SK-N-MC (cell line): ENCODE results near the gene TBP.

Experiments used
- EZH2 ChIP-seq: fragments of 200-600 bp; sonication (generic); IDR thresholded peaks from one replicate; pipeline ENCODE4 v1.6.1; 2017; ENCODE audit warnings: antibody characterized with exemption
- POLR2AphosphoS5 ChIP-seq: IDR thresholded peaks from 2 replicates; pipeline ENCODE4 v1.6.1; 2012; ENCODE audit warnings: mild to moderate bottlenecking, low read depth, low read length, borderline replicate concordance

DNA sequence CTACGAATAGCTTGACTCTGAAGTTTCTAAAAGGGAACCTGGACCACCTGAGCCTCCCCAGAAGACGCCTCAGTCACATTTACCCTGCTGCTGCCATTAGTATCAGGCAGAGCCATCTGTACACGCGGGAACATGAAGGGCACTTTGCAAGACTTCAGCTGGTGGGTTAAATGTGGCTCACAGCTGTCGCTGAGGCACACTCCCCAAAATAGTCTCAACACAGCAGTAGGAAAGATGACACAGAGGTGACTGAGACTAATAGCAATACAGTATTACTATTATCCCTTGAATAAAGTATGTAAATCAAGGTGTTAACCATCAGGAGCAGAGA, 30.0 kb upstream of the TBP start:
- TF ChIP-seq POLR2AphosphoS5 (no peak), EZH2 (no peak)
